Measurements from ENCODE around the gene NDST1.

DNA sequence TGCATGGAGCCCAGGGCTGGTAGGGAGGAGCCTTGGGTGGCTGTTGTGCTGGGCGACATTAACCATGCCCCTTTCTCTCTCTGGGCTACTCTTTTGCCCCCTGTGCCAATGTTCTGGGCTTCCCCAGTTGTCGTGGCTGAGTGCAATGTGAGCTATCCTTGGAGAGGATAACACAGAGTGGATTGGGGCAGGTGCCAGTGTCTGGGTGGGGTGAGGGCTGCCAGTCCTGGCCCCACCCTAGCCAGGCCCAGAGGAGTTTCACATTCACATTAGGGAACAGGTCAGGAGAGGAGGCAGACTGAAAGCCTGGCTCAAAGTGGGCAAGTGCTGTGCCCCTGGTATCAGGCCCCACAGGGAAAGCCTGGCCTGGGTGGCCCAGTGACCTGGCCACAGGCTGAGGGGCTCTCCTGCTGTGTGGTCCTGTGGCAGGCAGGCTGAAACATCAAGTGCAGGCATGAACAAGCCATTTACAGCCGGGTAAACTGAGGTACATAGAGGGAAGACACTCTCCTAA is 7.5 kb upstream of the NDST1 start:
- no peak for TF ChIP-seq CTCF (IDR thresholded peaks at IDR 0.05; ENCODE audit: insufficient read depth, low read length, poor library complexity, severe bottlenecking)
- TF ChIP-seq EZH2phosphoT487 (conservative IDR thresholded peaks at IDR 0.05; ENCODE audit: low read length), result no peak
